HEK293 (cell line): ENCODE measurements around the gene ACP1.

ENCODE experiments used
- GLI2 ChIP-seq: fragments of 450-650 bp; formaldehyde crosslinking; IDR thresholded peaks from 2 replicates; pipeline ENCODE4; 2017; ENCODE audit warnings: missing biosample characterization, missing genetic modification characterization, low read depth, borderline replicate concordance
- TCF7L2 ChIP-seq: IDR thresholded peaks from 2 replicates; pipeline ENCODE4 v1.6.1; 2011; ENCODE audit warnings: low read depth, mild to moderate bottlenecking, inconsistent platforms, low read length, moderate library complexity, borderline replicate concordance
- YY1 ChIP-seq: fragments of 450-650 bp; formaldehyde crosslinking; IDR thresholded peaks from 2 replicates; pipeline ENCODE4 v1.5.1; 2018; ENCODE audit warnings: missing biosample characterization, missing genetic modification characterization
- ZEB2 ChIP-seq: fragments of 450-650 bp; formaldehyde crosslinking; IDR thresholded peaks from 2 replicates; pipeline ENCODE4 v1.5.1; 2016; ENCODE audit warnings: missing biosample characterization, missing genetic modification characterization
- ZNF157 ChIP-seq: fragments of 450-650 bp; formaldehyde crosslinking; IDR thresholded peaks from 2 replicates; pipeline ENCODE4 v1.5.1; 2016; ENCODE audit warnings: missing biosample characterization, missing genetic modification characterization
- ZNF274 ChIP-seq, 2 experiments: fragments of 200-500 bp in 1 of 2; fragments of 450-650 bp in 1 of 2; sonication (Bioruptor generic) in 1 of 2; formaldehyde crosslinking in 1 of 2; IDR thresholded peaks; 2 replicates each; pipeline versions ENCODE4 v1.5.1 to v1.6.1; 2014 to 2016; ENCODE audit warnings: borderline replicate concordance in 1 of 2, inconsistent platforms in 1 of 2, low read length in 1 of 2, missing biosample characterization in 1 of 2, missing genetic modification characterization in 1 of 2
- ZNF776 ChIP-seq: fragments of 450-650 bp; formaldehyde crosslinking; IDR thresholded peaks from 2 replicates; pipeline ENCODE4 v1.5.0; 2017; ENCODE audit warnings: missing biosample characterization, missing genetic modification characterization, borderline replicate concordance
- TF ChIP-seq, protein P1 (sequence below): fragments of 450-650 bp; formaldehyde crosslinking; IDR thresholded peaks from 2 replicates; pipeline ENCODE4 v1.5.1; 2016; ENCODE audit warnings: missing biosample characterization, missing genetic modification characterization
- TF ChIP-seq, protein P2 (sequence below): fragments of 450-650 bp; formaldehyde crosslinking; IDR thresholded peaks from 2 replicates; pipeline ENCODE4 v1.5.1; 2016; ENCODE audit warnings: missing biosample characterization, missing genetic modification characterization
- TF ChIP-seq, protein P3 (sequence below): fragments of 450-650 bp; formaldehyde crosslinking; optimal IDR thresholded peaks from 2 replicates; pipeline ENCODE3; 2016; ENCODE audit warnings: missing biosample characterization, mild to moderate bottlenecking, missing genetic modification characterization

DNA sequence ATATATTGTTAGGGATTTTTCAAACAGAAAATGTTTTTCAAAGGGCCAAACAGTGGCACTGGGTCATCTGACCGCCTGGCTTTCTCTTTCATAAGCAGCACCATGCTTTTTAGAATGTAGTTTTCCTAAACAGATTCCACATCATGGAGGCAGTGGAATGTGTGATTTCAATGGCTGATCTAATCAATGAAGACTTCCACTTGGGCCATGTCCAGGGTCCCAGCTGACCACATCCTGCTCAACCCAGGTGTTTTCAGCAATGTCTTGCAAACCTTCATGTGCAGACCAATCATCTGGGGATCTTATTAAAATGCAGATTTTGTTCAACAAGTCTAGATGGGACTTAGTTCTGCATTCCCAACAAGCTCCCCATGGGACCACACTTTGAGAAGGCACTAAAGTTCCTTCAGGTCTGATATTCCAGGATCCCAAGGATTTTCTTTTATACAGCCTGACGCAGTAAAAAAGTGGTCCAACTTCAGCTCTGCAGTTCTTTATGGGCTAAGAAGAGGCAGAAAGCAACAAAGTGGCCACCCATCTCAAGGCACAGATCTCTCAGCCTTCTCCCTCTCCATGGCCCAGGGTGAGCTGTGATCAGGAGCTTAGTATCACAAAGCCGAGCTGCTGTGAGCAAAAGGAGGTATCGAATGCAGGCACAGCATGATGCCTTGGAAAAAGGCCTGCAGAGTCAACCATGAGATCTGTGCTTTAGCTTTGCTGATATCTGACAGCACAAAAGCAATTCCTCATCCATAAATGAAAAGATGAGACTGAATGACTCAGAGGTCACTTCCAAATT, 19.4 kb downstream of the ACP1 start:
- TF ChIP-seq, protein P1, sequence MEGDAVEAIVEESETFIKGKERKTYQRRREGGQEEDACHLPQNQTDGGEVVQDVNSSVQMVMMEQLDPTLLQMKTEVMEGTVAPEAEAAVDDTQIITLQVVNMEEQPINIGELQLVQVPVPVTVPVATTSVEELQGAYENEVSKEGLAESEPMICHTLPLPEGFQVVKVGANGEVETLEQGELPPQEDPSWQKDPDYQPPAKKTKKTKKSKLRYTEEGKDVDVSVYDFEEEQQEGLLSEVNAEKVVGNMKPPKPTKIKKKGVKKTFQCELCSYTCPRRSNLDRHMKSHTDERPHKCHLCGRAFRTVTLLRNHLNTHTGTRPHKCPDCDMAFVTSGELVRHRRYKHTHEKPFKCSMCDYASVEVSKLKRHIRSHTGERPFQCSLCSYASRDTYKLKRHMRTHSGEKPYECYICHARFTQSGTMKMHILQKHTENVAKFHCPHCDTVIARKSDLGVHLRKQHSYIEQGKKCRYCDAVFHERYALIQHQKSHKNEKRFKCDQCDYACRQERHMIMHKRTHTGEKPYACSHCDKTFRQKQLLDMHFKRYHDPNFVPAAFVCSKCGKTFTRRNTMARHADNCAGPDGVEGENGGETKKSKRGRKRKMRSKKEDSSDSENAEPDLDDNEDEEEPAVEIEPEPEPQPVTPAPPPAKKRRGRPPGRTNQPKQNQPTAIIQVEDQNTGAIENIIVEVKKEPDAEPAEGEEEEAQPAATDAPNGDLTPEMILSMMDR (tag by site-specific recombination): no peak
- TF ChIP-seq ZNF776 (tag by site-specific recombination) (no peak), ZNF157 (tag by site-specific recombination) (no peak), ZNF274 (IDR thresholded peaks at IDR 0.05; ENCODE audit: low read length) (no peak), ZNF274 (tag by site-specific recombination; IDR thresholded peaks at IDR 0.05; ENCODE audit: borderline replicate concordance) (no peak), TCF7L2 (no peak), GLI2 (tag by site-specific recombination) (no peak), ZEB2 (no peak), YY1 (no peak)
- TF ChIP-seq, protein P2, sequence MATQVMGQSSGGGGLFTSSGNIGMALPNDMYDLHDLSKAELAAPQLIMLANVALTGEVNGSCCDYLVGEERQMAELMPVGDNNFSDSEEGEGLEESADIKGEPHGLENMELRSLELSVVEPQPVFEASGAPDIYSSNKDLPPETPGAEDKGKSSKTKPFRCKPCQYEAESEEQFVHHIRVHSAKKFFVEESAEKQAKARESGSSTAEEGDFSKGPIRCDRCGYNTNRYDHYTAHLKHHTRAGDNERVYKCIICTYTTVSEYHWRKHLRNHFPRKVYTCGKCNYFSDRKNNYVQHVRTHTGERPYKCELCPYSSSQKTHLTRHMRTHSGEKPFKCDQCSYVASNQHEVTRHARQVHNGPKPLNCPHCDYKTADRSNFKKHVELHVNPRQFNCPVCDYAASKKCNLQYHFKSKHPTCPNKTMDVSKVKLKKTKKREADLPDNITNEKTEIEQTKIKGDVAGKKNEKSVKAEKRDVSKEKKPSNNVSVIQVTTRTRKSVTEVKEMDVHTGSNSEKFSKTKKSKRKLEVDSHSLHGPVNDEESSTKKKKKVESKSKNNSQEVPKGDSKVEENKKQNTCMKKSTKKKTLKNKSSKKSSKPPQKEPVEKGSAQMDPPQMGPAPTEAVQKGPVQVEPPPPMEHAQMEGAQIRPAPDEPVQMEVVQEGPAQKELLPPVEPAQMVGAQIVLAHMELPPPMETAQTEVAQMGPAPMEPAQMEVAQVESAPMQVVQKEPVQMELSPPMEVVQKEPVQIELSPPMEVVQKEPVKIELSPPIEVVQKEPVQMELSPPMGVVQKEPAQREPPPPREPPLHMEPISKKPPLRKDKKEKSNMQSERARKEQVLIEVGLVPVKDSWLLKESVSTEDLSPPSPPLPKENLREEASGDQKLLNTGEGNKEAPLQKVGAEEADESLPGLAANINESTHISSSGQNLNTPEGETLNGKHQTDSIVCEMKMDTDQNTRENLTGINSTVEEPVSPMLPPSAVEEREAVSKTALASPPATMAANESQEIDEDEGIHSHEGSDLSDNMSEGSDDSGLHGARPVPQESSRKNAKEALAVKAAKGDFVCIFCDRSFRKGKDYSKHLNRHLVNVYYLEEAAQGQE (tag by site-specific recombination): no peak
- TF ChIP-seq, protein P3, sequence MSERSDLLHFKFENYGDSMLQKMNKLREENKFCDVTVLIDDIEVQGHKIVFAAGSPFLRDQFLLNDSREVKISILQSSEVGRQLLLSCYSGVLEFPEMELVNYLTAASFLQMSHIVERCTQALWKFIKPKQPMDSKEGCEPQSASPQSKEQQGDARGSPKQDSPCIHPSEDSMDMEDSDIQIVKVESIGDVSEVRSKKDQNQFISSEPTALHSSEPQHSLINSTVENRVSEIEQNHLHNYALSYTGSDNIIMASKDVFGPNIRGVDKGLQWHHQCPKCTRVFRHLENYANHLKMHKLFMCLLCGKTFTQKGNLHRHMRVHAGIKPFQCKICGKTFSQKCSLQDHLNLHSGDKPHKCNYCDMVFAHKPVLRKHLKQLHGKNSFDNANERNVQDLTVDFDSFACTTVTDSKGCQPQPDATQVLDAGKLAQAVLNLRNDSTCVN (tag by site-specific recombination): no peak
